Stimulated activated CD8-positive, alpha-beta memory T cell treated with anti-CD3 and anti-CD28 coated beads, Interleukin-7, amount 100 ng/mL, for 4 hours (primary cell): ENCODE measurements around the gene DAAM2.

Experiments
- DNase-seq, 2 donors: peaks; one replicate each; pipeline ENCODE4 v3.0.0-alpha.2; 2020; ENCODE audit warnings: low read depth in 2 of 2

Gene DAAM2

DNA sequence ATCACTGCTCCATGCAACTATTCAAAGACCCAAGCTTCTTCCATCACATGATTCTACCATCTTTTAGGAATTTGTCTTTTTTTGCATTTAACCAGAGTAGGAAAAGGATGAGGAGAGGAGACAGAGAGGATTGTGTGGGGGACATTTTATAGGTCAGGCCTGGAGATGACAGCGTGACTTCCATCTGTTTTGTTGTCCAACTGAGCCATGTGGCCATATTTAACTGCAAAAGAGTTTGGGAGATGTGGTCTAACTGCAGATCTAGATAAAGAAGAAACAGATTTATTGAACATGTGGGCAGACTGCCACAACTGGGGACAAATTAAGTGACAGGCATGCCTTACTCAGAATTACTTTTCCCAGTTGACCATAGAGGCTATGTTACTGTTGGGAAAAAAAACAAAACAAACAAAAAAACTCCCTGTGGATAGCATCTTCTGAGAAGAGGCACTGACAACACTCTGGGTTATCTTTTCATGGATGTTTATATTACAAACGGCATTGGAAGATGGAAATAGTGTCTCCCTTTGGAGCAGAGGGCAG lies 161.0 kb downstream of the DAAM2 start:
- DNase-seq = no peak
